GM10248 (cell line): ENCODE results near the gene DNAJB14.

Source experiments
- CTCF ChIA-PET: fragments of 300-600 bp; sonication (Branson Sonifier 250); formaldehyde crosslinking; extraction: SDS; loops from one replicate; lab custom pipeline; 2021; ENCODE audit warnings: antibody characterized with exemption; lab: Yijun Ruan, JAX
- POLR2A ChIA-PET: fragments of 350-650 bp; sonication (Branson Sonifier 250); formaldehyde crosslinking; extraction: SDS; loops from one replicate; lab custom pipeline; 2020; ENCODE audit warnings: antibody characterized with exemption; lab: Yijun Ruan, JAX
- DNase-seq: peaks from one replicate; pipeline ENCODE4 v3.0.0; 2012; ENCODE audit errors: extremely low spot score
- CTCF ChIP-seq: IDR thresholded peaks from 2 replicates; pipeline ENCODE4 v1.5.1; 2012; ENCODE audit warnings: mild to moderate bottlenecking, low read depth; ENCODE audit errors: extremely low read depth, missing control alignments, control extremely low read depth

Gene DNAJB14

GRCh38 chr4:99893839-99894160 is 52.6 kb downstream of the DNAJB14 start:
- DNase-seq = no peak
- no peak for TF ChIP-seq CTCF
- ChIA-PET POLR2A (interaction anchor here (0.6 to 1.5 kb wide), 4 partner anchors 42 to 57 kb away, joined by 4 to 15 read pairs (median 6); partner anchors contain the start of genes DNAJB14 and H2AZ1), CTCF (interaction anchor here (0.8 to 2.5 kb wide), 6 partner anchors 9 to 86 kb away, joined by 3 to 13 read pairs (median 4); no protein-coding TSS in a partner anchor)

GRCh38 chr4:99893029-99893428 is 53.4 kb downstream of the DNAJB14 start:
- CTCF ChIA-PET = interaction anchor here (1.1 to 2.5 kb wide), 2 partner anchors 36 to 81 kb away, joined by 4 to 13 read pairs; no protein-coding TSS in a partner anchor
- POLR2A ChIA-PET = interaction anchor here (0.7 kb wide), 1 partner anchor 9 kb away, joined by 3 read pairs; no protein-coding TSS in a partner anchor
- no peak for DNase-seq
- no peak for TF ChIP-seq CTCF

GRCh38 chr4:99891351-99891750 is 55.1 kb downstream of the DNAJB14 start:
- ChIA-PET POLR2A (no interaction called here), CTCF (interaction anchor here (0.7 kb wide), 1 partner anchor 80 kb away, joined by 3 read pairs; no protein-coding TSS in a partner anchor)
- no peak for DNase-seq
- TF ChIP-seq CTCF = no peak

GRCh38 chr4:99887837-99888236 is 58.6 kb downstream of the DNAJB14 start:
- ChIA-PET POLR2A (no interaction called here), CTCF (interaction anchor here (3.7 kb wide), 1 partner anchor 77 kb away, joined by 37 read pairs; no protein-coding TSS in a partner anchor)
- TF ChIP-seq CTCF = no peak
- DNase-seq = no peak

GRCh38 chr4:99886146-99886545 is 60.3 kb downstream of the DNAJB14 start:
- CTCF ChIA-PET = interaction anchor here (1.0 to 3.7 kb wide), 6 partner anchors 12 to 322 kb away, joined by 3 to 37 read pairs (median 6); partner anchors contain the start of genes DAPP1 and TRMT10A

GRCh38 chr4:99885687-99886086 is 60.7 kb downstream of the DNAJB14 start:
- ChIA-PET POLR2A (no interaction called here), CTCF (interaction anchor here (1.0 to 3.7 kb wide), 8 partner anchors 12 to 322 kb away, joined by 3 to 37 read pairs (median 4); partner anchors contain the start of genes DAPP1 and TRMT10A)
- DNase-seq = no peak
- no peak for TF ChIP-seq CTCF

More at GRCh38 chr4:99886146-99886545, 60.3 kb downstream of the DNAJB14 start:
- POLR2A ChIA-PET = no interaction called here
- no peak for DNase-seq
- no peak for TF ChIP-seq CTCF
